Measurements from ENCODE around the gene PVALEF.

Gene PVALEF

GRCh38 chr17:81198826-81199481 is 33.6 kb downstream of the PVALEF start:
- no peak for DNase-seq

- no peak for DNase-seq
Observed at GRCh38 chr17:81199482-81199830, 34.1 kb downstream of the PVALEF start.

GRCh38 chr17:81200201-81200600 is 34.9 kb downstream of the PVALEF start:
- no peak for DNase-seq

- DNase-seq, result peak; percentile 50
Observed at GRCh38 chr17:81200695-81201580, 35.6 kb downstream of the PVALEF start.

GRCh38 chr17:81202318-81202717 is 37.0 kb downstream of the PVALEF start:
- no peak for DNase-seq

GRCh38 chr17:81203136-81203535 is 37.8 kb downstream of the PVALEF start:
- DNase-seq, result no peak

- no peak for DNase-seq
Observed at GRCh38 chr17:81204578-81204977, 39.3 kb downstream of the PVALEF start.

GRCh38 chr17:81206166-81206565 is 40.9 kb downstream of the PVALEF start:
- no peak for DNase-seq

GRCh38 chr17:81206657-81207056 is 41.4 kb downstream of the PVALEF start:
- no peak for DNase-seq

GRCh38 chr17:81207610-81208581 is 42.6 kb downstream of the PVALEF start:
- DNase-seq, result no peak

- no peak for DNase-seq
Observed at GRCh38 chr17:81208651-81209050, 43.3 kb downstream of the PVALEF start.

- no peak for DNase-seq
Observed at GRCh38 chr17:81209141-81209540, 43.8 kb downstream of the PVALEF start.

GRCh38 chr17:81210466-81210865 is 45.2 kb downstream of the PVALEF start:
- no peak for DNase-seq

GRCh38 chr17:81210868-81211267 is 45.6 kb downstream of the PVALEF start:
- no peak for DNase-seq

GRCh38 chr17:81212365-81212764 is 47.1 kb downstream of the PVALEF start:
- DNase-seq, result no peak

- DNase-seq, result no peak
Observed at GRCh38 chr17:81213978-81214377, 48.7 kb downstream of the PVALEF start.

- no peak for DNase-seq
Observed at GRCh38 chr17:81217491-81217890, 52.2 kb downstream of the PVALEF start.

- no peak for DNase-seq
Observed at GRCh38 chr17:81218459-81218858, 53.2 kb downstream of the PVALEF start.

GRCh38 chr17:81218991-81219390 is 53.7 kb downstream of the PVALEF start:
- no peak for DNase-seq

GRCh38 chr17:81219476-81220180 is 54.3 kb downstream of the PVALEF start:
- DNase-seq, result no peak

- no peak for DNase-seq
Observed at GRCh38 chr17:81221371-81221841, 56.1 kb downstream of the PVALEF start.

GRCh38 chr17:81221842-81222619 is 56.7 kb downstream of the PVALEF start:
- DNase-seq, result no peak
